GM12864 (cell line): ENCODE results near the gene RNF152.

Source experiments
- DNase-seq: peaks from one replicate; pipeline ENCODE4 v3.0.0-alpha.2; 2011; ENCODE audit warnings: low read depth
- H3K4me3 ChIP-seq: 2 replicates; pipeline ENCODE4 v1.5.1; 2011; ENCODE audit warnings: mild to moderate bottlenecking, low read depth, low read length, control low read depth
- CTCF ChIP-seq: IDR thresholded peaks from 2 replicates; pipeline ENCODE4 v1.5.1; 2011; ENCODE audit warnings: low read depth, mild to moderate bottlenecking, moderate library complexity, low read length, control low read depth, inconsistent platforms; ENCODE audit errors: missing control alignments

The RNF152 gene

GRCh38 chr18:61889541-61889940 lies 3.3 kb downstream of the RNF152 start:
- no peak overlapping the region for H3K4me3 ChIP-seq
- TF ChIP-seq CTCF, result no peak
- no peak for DNase-seq

- no peak overlapping the region for H3K4me3 ChIP-seq
- TF ChIP-seq CTCF, result no peak
- DNase-seq, result no peak
Observed at GRCh38 chr18:61888622-61889021, 4.2 kb downstream of the RNF152 start.

- no peak for TF ChIP-seq CTCF
- DNase-seq, result no peak
- no peak overlapping the region for H3K4me3 ChIP-seq
Observed at GRCh38 chr18:61887838-61888237, 5.0 kb downstream of the RNF152 start.

GRCh38 chr18:61883547-61883946 lies 9.3 kb downstream of the RNF152 start:
- no peak overlapping the region for H3K4me3 ChIP-seq
- no peak for TF ChIP-seq CTCF
- no peak for DNase-seq

- DNase-seq, result no peak
- TF ChIP-seq CTCF, result no peak
- H3K4me3 ChIP-seq, result no peak overlapping the region
Observed at GRCh38 chr18:61882296-61883004, 10.4 kb downstream of the RNF152 start.

- DNase-seq, result no peak
- H3K4me3 ChIP-seq, result no peak overlapping the region
- no peak for TF ChIP-seq CTCF
Observed at GRCh38 chr18:61876899-61877298, 15.9 kb downstream of the RNF152 start.

GRCh38 chr18:61870151-61870550 lies 22.7 kb downstream of the RNF152 start:
- no peak for DNase-seq
- no peak overlapping the region for H3K4me3 ChIP-seq
- TF ChIP-seq CTCF, result no peak
